DND-41 (cell line): ENCODE measurements around the gene GP9.

Experiments
- CTCF ChIP-seq: IDR thresholded peaks from 2 replicates; pipeline ENCODE4 v1.5.1; 2012; ENCODE audit warnings: borderline replicate concordance, low read length, moderate library complexity, mild to moderate bottlenecking; ENCODE audit not compliant: poor library complexity, severe bottlenecking; ENCODE audit errors: extremely low read depth
- EZH2 ChIP-seq: IDR thresholded peaks from 3 replicates; pipeline ENCODE4 v1.6.1; 2012; ENCODE audit warnings: borderline replicate concordance, low read depth, mild to moderate bottlenecking, moderate library complexity, low read length, inconsistent platforms; ENCODE audit not compliant: severe bottlenecking

DNA sequence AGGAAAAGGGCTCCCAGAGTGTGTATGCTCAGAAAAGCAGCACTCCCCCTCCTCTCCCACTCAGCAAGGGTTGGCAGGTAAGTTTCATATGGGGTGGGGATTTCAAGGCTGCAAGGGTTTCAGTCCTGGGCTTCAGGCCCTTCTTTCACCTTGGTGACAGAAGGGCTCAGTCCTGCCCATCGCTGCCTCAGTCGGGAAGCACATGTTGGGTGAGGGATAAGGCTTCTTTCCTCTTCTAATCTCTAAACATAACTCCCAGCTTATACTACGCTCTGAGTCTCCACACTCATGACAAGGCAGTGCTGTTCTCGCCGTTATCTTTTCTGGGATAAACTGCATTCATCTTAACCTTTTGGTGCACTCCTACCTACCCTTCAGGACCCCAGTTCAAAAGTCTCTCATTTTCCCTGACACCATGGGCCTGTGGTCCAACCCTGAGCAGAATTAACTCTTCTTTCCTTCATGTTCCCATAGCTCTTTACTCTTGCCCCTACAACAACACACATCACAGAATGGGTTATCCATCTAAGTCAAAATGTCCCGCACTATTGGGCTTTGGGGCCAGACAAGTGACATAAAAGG, 44.0 kb downstream of the GP9 start:
- no peak for TF ChIP-seq CTCF
- no peak for TF ChIP-seq EZH2
